ENCODE data around the gene CCDC197. TPM values are rescaled to one million over a fixed set of nuclear protein-coding genes. Genes with fewer than 3 reads are reported as not detected.

The CCDC197 gene
- total RNA-seq, 2 donors from 2014 or later = not detected

DNA sequence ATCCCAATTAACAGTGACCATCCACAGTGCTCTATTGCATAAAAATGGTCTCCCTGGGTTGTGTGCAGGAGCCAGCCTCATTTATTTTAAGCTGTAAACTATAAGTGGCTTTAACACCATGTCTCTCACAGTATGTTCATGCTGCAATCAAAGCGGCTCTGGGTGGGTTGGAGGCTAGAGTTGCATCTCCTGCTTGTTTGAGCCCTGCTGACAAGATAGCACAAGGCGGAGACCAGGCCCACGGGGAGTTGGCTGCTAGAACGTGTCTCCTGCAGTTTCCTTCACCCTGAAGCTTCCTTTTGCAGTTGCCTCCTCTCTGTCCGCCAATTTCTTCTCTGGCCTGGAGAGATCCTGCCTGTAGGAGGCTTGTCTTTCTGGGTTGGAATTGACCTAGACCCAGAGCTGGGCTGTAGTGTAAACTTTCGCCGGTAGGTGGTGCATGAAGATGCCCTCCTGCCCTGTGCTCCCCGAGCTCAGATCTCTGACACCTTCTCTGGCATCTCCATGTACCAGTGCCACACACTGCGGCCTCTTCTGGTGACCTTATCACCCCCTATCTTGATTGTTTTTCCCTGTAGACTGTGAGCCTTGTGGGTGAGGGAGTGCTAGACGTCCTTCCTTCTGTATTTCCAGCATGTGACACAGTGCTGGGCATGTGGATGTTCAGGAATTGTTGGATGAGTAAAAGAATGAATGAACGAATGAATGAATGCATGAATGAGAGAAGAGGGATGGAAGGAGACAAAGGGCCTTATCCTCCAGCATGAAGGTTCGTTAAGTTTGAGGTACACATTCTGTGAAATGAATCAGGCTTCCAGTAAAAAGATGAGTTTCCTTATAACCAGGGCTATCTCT lies 39.4 kb downstream of the CCDC197 start:
- 11 to 29% methylated on average over 8 to 12 of the region's 12 CpGs for WGBS, 2 donors

DNA sequence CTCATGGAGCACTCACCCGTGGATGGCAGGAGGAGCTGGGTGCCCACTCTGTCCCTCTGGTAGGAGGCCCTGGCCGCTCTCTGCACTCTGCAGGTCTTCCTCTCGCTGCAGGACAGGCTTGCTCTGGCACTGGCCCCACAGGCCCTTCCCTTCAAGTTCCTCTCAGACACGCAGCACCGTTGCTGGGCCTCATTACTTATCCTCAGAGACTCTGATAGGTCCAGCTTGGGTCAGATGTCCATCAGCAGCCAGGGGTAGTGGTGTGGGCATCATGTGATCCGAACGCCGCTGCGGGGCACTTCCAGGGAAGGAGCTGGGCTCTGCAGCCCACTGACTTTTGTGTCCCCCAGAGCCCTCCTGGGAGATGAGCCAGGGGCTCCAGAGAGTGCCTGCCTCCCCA lies 40.9 kb downstream of the CCDC197 start:
- no peaks in the 10 kb centered on the region for H3K27me3 ChIP-seq
- H3K4me1 ChIP-seq = no peaks in the 10 kb centered on the region
- no peaks in the 10 kb centered on the region for H3K36me3 ChIP-seq (replicated peaks in 1 of 2; ENCODE audit: insufficient read depth in 1 of 2, low read depth in 2 of 2)
- no peaks in the 10 kb centered on the region for H3K9me3 ChIP-seq
- intact Hi-C loops (cut with DNase I) = no loop called here
- WGBS, 2 donors = 90 to 91% methylated on average over 9 of the region's 9 CpGs
- DNase-seq = no peak
- no peak for ATAC-seq
- TF ChIP-seq CTCF (IDR thresholded peaks at IDR 0.05) (no peak), POLR2A (IDR thresholded peaks at IDR 0.05) (no peak)
- H3K27ac ChIP-seq = no peak overlapping the region
- no peak overlapping the region for H3K4me3 ChIP-seq

More for the DNA sequence above, 39.4 kb downstream of the CCDC197 start:
- no peak overlapping the region for H3K4me3 ChIP-seq
- ATAC-seq (peak; percentile 94), DNase-seq (peak; percentile 75 to 85 (median 79))
- TF ChIP-seq POLR2A (IDR thresholded peaks at IDR 0.05) (no peak), CTCF (IDR thresholded peaks at IDR 0.05) (peak; percentile 70 to 89 (median 86))
- no peaks in the 10 kb centered on the region for H3K4me1 ChIP-seq
- intact Hi-C loops (cut with DNase I) = no loop called here
- no peaks in the 10 kb centered on the region for H3K27me3 ChIP-seq
- no peaks in the 10 kb centered on the region for H3K36me3 ChIP-seq (replicated peaks in 1 of 2; ENCODE audit: insufficient read depth in 1 of 2, low read depth in 2 of 2)
- no peak overlapping the region for H3K27ac ChIP-seq
- no peaks in the 10 kb centered on the region for H3K9me3 ChIP-seq

DNA sequence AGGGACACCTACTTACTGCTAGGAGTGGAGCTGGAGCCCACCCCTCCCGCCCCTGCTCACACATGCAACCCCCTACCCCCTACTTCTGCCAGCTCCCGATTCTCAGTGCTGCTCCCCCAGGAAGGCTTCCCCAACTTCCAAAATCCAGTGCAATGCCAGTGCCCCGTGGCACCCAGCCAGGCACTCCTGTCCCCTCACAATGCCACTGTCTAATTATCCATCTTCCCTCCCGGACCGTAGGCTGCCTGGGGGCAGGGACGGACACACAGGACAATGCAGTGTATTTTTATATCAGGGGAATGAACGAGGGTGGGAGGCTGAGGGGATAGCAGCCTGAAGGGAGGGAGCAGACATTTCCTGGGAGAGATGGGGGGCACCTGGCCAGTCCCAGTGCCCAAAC lies 41.4 kb downstream of the CCDC197 start:
- TF ChIP-seq POLR2A (IDR thresholded peaks at IDR 0.05) = no peak
- TF ChIP-seq CTCF (IDR thresholded peaks at IDR 0.05) = no peak
- no peaks in the 10 kb centered on the region for H3K4me1 ChIP-seq
- WGBS, 2 donors = 79 to 81% methylated on average over 6 to 7 of the region's 7 CpGs
- H3K36me3 ChIP-seq (replicated peaks in 1 of 2; ENCODE audit: insufficient read depth in 1 of 2, low read depth in 2 of 2) = no peaks in the 10 kb centered on the region
- no peaks in the 10 kb centered on the region for H3K9me3 ChIP-seq
- ATAC-seq = no peak
- DNase-seq = no peak
- H3K4me3 ChIP-seq = no peak overlapping the region
- no peak overlapping the region for H3K27ac ChIP-seq
- intact Hi-C loops (cut with DNase I) = no loop called here
- no peaks in the 10 kb centered on the region for H3K27me3 ChIP-seq

GRCh38 chr14:94038921-94039629 lies 42.0 kb downstream of the CCDC197 start:
- no peaks in the 10 kb centered on the region for H3K4me1 ChIP-seq
- H3K36me3 ChIP-seq (replicated peaks in 1 of 2; ENCODE audit: insufficient read depth in 1 of 2, low read depth in 2 of 2) = no peaks in the 10 kb centered on the region
- H3K9me3 ChIP-seq = no peaks in the 10 kb centered on the region
- H3K27me3 ChIP-seq = no peaks in the 10 kb centered on the region
- intact Hi-C loops (cut with DNase I) = no loop called here
- WGBS, 2 donors = 78 to 82% methylated on average over 11 of the region's 11 CpGs
- DNase-seq (no peak), ATAC-seq (no peak)
- TF ChIP-seq POLR2A (IDR thresholded peaks at IDR 0.05) (no peak), CTCF (IDR thresholded peaks at IDR 0.05) (no peak)
- H3K4me3 ChIP-seq = no peak overlapping the region
- no peak overlapping the region for H3K27ac ChIP-seq

Data from body of pancreas (tissue), 4 donors.